ENCODE data around the gene AHR. TPM values are rescaled to one million over a fixed set of nuclear protein-coding genes. Genes with fewer than 3 reads are reported as not detected.

AHR gene
- total and polyA plus RNA-seq, 2 donors (not counting 3 experiments of a cell fraction or from before 2014, with no cell fraction given) = 4.8 to 31.8 TPM

- H3K79me2 ChIP-seq (ENCODE audit: control insufficient read depth, insufficient read depth, low read length) = no peaks in the 10 kb centered on the region
- H3K27me3 ChIP-seq (ENCODE audit: control insufficient read depth in 2 of 2, insufficient read depth in 2 of 2, low read length in 2 of 2) = no peaks in the 10 kb centered on the region
- no peak overlapping the region for H2AFZ ChIP-seq (ENCODE audit: low read depth, low read length)
- dilution Hi-C loops (cut with MboI; ENCODE audit: extremely low pct_ligation_motif_present, low sequenced_read_pairs) (no loop called here), intact Hi-C loops (cut with micrococcal nuclease) (no loop called here)
- H3K36me3 ChIP-seq (ENCODE audit: control insufficient read depth in 2 of 2, extremely low read depth in 1 of 2, insufficient read depth in 2 of 2, low read length in 2 of 2) = no peaks in the 10 kb centered on the region
- H3K4me1 ChIP-seq (ENCODE audit: control insufficient read depth, extremely low read depth, insufficient read depth, low read length) = no peaks in the 10 kb centered on the region
- no peaks in the 10 kb centered on the region for H3K9me3 ChIP-seq (replicated peaks; ENCODE audit: control insufficient read depth, insufficient read depth, low read length)
- no peaks in the 10 kb centered on the region for H3K9me1 ChIP-seq (replicated peaks; ENCODE audit: control insufficient read depth, extremely low read depth, insufficient read depth, low read length)
- CTCF ChIA-PET = interaction anchor here (1.1 kb wide), 2 partner anchors 61 to 238 kb away, joined by 3 to 4 read pairs; no protein-coding TSS in a partner anchor
- DNase-seq (ENCODE audit: low read depth, low spot score) = no peak
- H3K27ac ChIP-seq (ENCODE audit: insufficient read depth, low read depth, low read length) = no peak overlapping the region
- BruUV-seq (replicated peaks) = no TSS peak
- H3K4me2 ChIP-seq (ENCODE audit: insufficient read depth, low read length) = no peak overlapping the region
- TF ChIP-seq POLR2A (IDR thresholded peaks at IDR 0.05; ENCODE audit: low read depth, low read length) (no peak), MYC (IDR thresholded peaks at IDR 0.05; ENCODE audit: low read depth, low read length) (no peak), EZH2 (IDR thresholded peaks at IDR 0.05; ENCODE audit: borderline replicate concordance, low read depth, low read length, severe bottlenecking) (no peak), POLR2AphosphoS5 (IDR thresholded peaks at IDR 0.05; ENCODE audit: insufficient read depth, low read depth, low read length) (no peak), GATA2 (IDR thresholded peaks at IDR 0.05; ENCODE audit: insufficient read depth, insufficient read length, low read depth, low read length) (no peak), JUN (IDR thresholded peaks at IDR 0.05; ENCODE audit: borderline replicate concordance, insufficient read depth, insufficient read length, low read depth) (no peak), FOS (IDR thresholded peaks at IDR 0.05; ENCODE audit: borderline replicate concordance, insufficient read depth, low read length) (no peak)
- TF ChIP-seq, protein P1, sequence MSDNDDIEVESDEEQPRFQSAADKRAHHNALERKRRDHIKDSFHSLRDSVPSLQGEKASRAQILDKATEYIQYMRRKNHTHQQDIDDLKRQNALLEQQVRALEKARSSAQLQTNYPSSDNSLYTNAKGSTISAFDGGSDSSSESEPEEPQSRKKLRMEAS (IDR thresholded peaks at IDR 0.05; ENCODE audit: insufficient read depth, insufficient read length) = no peak
- TF ChIP-seq, protein P2, sequence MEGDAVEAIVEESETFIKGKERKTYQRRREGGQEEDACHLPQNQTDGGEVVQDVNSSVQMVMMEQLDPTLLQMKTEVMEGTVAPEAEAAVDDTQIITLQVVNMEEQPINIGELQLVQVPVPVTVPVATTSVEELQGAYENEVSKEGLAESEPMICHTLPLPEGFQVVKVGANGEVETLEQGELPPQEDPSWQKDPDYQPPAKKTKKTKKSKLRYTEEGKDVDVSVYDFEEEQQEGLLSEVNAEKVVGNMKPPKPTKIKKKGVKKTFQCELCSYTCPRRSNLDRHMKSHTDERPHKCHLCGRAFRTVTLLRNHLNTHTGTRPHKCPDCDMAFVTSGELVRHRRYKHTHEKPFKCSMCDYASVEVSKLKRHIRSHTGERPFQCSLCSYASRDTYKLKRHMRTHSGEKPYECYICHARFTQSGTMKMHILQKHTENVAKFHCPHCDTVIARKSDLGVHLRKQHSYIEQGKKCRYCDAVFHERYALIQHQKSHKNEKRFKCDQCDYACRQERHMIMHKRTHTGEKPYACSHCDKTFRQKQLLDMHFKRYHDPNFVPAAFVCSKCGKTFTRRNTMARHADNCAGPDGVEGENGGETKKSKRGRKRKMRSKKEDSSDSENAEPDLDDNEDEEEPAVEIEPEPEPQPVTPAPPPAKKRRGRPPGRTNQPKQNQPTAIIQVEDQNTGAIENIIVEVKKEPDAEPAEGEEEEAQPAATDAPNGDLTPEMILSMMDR (IDR thresholded peaks at IDR 0.05; ENCODE audit: extremely low read depth in 1 of 2, insufficient read depth in 1 of 2, low read depth in 1 of 2, low read length in 2 of 2) = no peak
- H4K20me1 ChIP-seq (replicated peaks; ENCODE audit: control insufficient read depth, extremely low read depth, insufficient read depth, low read length) = no peaks in the 10 kb centered on the region
- no peak for FAIRE-seq
- POLR2A ChIA-PET = no interaction called here
- no peak overlapping the region for H3K9ac ChIP-seq (replicated peaks; ENCODE audit: extremely low read depth, insufficient read depth, low read length)
- no peak overlapping the region for H3K4me3 ChIP-seq (replicated peaks in 1 of 3; ENCODE audit: insufficient read depth in 1 of 3, low read depth in 1 of 3, low read length in 3 of 3)
Observed at GRCh38 chr7:17362439-17363105, 64.1 kb downstream of the AHR start.

Data from endothelial cell of umbilical vein (primary cell).